Skeletal muscle tissue (tissue), 4 donors: Measurements from ENCODE around the gene SLC22A23. TPM values are rescaled to one million over a fixed set of nuclear protein-coding genes. Genes with fewer than 3 reads are reported as not detected.

Source experiments
- H3K27ac ChIP-seq: one replicate; pipeline ENCODE4 v1.7.0; 2013; ENCODE audit warnings: mild to moderate bottlenecking, low read depth, low read length, inconsistent platforms
- H3K27me3 ChIP-seq, 3 donors: one replicate each; pipeline ENCODE4 v1.7.0; 2013; ENCODE audit warnings: low read length in 3 of 3; ENCODE audit not compliant: control insufficient read depth in 3 of 3, insufficient read depth in 3 of 3
- H3K36me3 ChIP-seq, 3 donors: one replicate each; pipeline ENCODE4 v1.7.0; 2013; ENCODE audit warnings: low read length in 3 of 3; ENCODE audit not compliant: control insufficient read depth in 3 of 3, insufficient read depth in 3 of 3
- H3K4me1 ChIP-seq, 3 donors: one replicate each; pipeline ENCODE4 v1.7.0; 2013; ENCODE audit warnings: low read length in 3 of 3, mild to moderate bottlenecking in 3 of 3; ENCODE audit not compliant: control insufficient read depth in 3 of 3, insufficient read depth in 3 of 3
- H3K4me3 ChIP-seq, 3 donors: one replicate each; pipeline ENCODE4 v1.7.0; 2013; ENCODE audit warnings: low read length in 3 of 3
- H3K9ac ChIP-seq, 3 donors: one replicate each; pipeline ENCODE4 v1.7.0; 2013; ENCODE audit warnings: low read length in 3 of 3, mild to moderate bottlenecking in 3 of 3, moderate library complexity in 2 of 3, low read depth in 1 of 3
- H3K9me3 ChIP-seq, 3 donors: one replicate each; pipeline ENCODE4 v1.7.0; 2013; ENCODE audit warnings: low read length in 3 of 3; ENCODE audit not compliant: control insufficient read depth in 3 of 3
- total RNA-seq: library from RNA; depleted of rRNA; stranded (reverse); fragments of >200 nt; gene quantifications from one replicate; pipeline ENCODE4 v1.2.3, GENCODE V29; 2014
- donor health status: Osteomylitis.

SLC22A23 gene
- total RNA-seq, 1 donor from 2014 or later = 2.6 TPM

DNA sequence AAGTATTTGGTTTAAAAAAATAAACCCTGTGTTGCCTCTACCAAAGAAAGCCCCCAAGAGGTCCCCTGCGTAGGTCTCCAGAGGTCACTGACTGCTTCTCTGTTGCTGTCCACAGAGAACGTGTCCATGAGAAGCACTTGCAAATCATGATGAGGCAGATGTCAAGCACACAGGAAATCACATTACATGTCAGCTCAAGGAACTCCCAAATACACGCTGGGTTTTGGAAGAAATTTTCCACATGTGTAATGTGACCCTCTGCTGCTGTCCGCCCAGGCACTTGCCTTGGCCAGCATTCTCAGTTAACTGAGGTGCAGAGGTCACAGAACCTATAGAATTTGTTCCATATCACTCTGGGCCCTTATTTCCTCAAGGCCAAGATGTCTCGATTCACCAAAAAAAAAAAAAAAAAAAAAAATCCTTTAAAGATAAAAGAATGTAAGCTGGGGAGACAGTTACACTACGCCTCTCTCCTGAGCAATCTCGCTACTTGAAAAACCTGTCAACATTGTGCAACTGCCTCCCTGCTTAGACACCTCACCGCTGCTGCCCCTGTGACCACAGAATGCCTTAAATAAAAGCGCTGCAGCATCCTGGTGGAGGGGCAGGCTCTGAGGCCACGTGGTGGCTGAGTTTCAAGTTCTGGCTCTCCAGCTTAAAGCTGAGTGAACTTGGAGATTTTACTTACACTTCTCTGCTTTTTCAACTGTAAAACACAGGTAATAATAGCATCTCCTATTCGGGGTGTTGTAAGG lies 42.3 kb downstream of the SLC22A23 start:
- Histone ChIP-seq H3K4me3 (no peak overlapping the region), H3K9me3 (no peaks in the 10 kb centered on the region), H3K9ac (no peak overlapping the region), H3K27me3 (no peaks in the 10 kb centered on the region), H3K27ac (no peak overlapping the region), H3K4me1 (peaks cover 12 to 23% (median 17%) of the 10 kb centered on the region in 3 donors), H3K36me3 (no peaks in the 10 kb centered on the region)

DNA sequence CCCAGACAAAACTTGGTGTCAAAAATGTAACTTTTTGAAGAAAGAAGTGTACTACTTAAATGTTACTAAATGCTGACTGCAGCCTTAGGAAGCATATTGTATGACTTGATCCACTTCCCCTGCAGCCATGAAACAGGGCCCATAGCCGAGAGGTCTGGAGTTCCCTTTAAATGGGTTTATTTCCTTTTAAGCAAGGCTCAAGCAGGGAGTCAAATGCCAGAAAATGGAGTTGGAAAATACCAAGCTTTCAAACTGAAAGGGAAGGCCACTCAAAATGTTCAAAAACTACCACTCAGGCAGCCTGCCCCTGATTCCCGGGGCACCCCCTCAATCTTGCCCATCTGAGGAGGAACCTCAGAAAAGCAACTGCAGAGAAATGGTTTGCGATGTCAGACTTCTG lies 43.3 kb downstream of the SLC22A23 start:
- H3K9ac ChIP-seq = no peak overlapping the region
- no peaks in the 10 kb centered on the region for H3K9me3 ChIP-seq
- H3K27ac ChIP-seq = no peak overlapping the region
- H3K4me3 ChIP-seq = no peak overlapping the region
- H3K36me3 ChIP-seq = peaks cover 0 to under 1% (median 0%) of the 10 kb centered on the region in 3 donors
- no peaks in the 10 kb centered on the region for H3K27me3 ChIP-seq
- peaks cover 12 to 19% (median 15%) of the 10 kb centered on the region in 3 donors for H3K4me1 ChIP-seq

DNA sequence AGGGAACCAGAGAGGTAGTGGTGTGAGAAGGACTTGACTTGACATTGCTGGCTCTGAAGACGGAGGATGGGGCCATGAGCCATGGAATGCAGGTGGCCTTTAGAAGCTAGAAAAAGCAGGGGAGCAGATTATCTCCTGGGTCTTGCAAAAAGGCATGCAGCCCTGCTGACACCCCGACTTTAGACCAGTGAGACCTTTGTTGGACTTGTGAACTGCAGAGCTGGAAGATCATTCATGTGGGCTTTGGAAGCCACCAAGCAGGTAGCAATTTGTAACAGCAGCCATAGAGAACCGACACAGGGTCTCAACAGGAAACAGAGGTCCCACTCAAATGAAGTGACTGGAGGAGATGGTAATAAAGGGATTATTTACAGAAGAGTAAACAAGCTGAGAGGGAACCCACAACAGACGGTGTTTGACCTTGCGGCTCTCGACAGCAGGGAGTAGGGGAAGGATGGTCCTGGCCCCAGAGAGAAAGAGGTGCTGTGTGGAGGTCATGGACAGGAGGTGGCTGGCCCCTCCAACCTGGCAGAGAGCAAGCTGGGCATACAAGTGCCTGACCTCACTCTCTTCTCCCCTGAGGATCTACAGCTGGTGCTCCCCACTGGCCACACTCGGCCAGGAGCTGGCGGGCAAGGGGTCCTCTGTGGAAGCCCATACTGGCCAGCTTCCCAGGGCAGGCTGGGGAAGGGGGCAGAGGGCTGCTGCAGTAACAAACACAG lies 43.9 kb downstream of the SLC22A23 start:
- Histone ChIP-seq H3K4me3 (no peak overlapping the region), H3K27me3 (no peaks in the 10 kb centered on the region), H3K9ac (no peak overlapping the region), H3K27ac (no peak overlapping the region), H3K4me1 (peaks cover 12 to 15% (median 15%) of the 10 kb centered on the region in 3 donors), H3K9me3 (no peaks in the 10 kb centered on the region), H3K36me3 (peaks cover 0 to 5% (median 2%) of the 10 kb centered on the region in 3 donors)

DNA sequence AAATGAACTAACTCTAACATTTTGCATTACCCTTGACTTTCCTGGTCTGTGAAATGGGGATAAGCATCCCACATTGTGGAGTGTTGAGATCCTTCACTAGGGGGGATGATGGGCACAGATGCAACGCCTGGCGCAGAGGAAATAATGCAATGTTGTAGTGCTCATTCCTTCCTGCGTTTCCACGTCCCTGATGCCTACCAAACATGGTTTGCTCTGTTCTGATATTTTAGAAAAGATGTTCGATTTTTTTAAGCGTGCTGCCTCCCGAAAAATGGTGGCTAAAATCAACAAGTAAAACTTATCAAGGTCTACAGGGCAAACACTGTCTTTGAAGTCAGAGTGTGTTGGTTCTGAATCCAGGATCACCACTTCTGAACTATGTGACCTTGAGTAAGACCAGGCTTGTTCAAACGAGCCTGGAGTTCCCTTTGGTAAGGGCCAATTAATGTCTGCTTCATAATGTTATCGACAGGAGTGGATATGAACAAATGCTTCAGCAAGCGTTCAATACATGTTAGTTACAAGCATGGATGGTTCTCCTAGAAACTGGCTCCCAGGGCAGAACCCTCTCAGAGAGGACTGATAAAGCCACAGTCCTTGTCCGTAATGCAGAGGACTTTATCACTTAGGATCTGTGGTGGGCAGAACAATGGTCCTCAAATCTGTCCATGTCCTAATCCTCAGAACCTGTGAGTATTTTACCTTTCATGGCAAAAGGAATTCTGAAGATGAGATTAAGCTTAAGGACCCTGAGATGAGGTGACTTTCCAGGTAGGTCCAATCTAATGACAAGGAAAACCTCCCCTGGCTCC lies 44.7 kb downstream of the SLC22A23 start:
- no peak overlapping the region for H3K9ac ChIP-seq

DNA sequence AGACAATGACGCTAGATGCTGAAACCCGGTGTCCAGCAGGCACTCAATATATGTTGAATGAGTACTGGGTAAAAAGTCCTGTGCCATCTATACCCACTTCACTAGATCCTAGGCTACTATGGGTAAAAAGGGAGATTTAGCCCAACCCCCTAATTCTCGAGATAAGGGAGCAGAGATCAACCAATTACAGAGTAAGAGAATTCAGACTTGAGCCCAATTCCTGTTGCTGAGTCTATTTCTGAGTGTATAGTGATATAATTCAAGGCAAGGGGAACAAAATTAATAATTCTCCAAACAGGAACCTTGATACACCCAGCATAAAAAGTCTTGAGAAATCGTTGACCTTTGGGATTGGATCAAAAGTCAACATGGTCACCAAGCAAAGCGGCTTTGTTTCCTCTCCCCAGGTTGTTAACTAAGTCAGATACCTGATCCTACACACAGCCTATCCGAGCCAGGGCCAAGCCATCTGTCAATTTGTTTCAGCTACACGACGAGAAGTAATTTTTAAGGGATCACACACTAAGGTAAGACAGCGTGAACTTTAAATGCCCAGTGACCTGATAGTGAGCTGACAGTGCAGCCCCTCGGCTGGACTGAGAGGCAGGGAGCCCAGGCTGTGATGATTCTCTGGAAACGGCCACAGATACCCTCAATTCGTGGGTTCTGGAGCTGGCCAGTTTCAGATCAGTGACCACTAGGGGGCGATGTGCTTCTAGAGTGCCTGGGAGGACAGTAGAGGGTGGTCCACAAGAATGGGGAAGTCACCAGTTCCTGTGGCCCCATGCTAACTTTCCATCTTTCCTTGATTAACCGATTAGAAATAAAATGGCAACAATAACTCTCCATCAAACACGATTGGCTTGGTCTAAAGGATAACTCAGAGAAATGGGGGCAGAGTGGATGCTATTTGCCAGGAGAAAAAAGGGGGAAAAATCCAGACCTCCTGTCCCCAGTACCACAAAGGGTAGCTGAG lies 46.2 kb downstream of the SLC22A23 start:
- Histone ChIP-seq H3K4me1 (peaks cover 17 to 24% (median 20%) of the 10 kb centered on the region in 3 donors), H3K27ac (no peak overlapping the region), H3K9ac (no peak overlapping the region), H3K27me3 (no peaks in the 10 kb centered on the region), H3K4me3 (no peak overlapping the region), H3K36me3 (peaks cover 0 to 5% (median 3%) of the 10 kb centered on the region in 3 donors), H3K9me3 (no peaks in the 10 kb centered on the region)

More for the DNA sequence above, 44.7 kb downstream of the SLC22A23 start:
- Histone ChIP-seq H3K36me3 (peaks cover 0 to 5% (median 3%) of the 10 kb centered on the region in 3 donors), H3K9me3 (no peaks in the 10 kb centered on the region), H3K27ac (no peak overlapping the region), H3K27me3 (no peaks in the 10 kb centered on the region), H3K4me1 (peaks cover 13 to 15% (median 15%) of the 10 kb centered on the region in 3 donors), H3K4me3 (no peak overlapping the region)

DNA sequence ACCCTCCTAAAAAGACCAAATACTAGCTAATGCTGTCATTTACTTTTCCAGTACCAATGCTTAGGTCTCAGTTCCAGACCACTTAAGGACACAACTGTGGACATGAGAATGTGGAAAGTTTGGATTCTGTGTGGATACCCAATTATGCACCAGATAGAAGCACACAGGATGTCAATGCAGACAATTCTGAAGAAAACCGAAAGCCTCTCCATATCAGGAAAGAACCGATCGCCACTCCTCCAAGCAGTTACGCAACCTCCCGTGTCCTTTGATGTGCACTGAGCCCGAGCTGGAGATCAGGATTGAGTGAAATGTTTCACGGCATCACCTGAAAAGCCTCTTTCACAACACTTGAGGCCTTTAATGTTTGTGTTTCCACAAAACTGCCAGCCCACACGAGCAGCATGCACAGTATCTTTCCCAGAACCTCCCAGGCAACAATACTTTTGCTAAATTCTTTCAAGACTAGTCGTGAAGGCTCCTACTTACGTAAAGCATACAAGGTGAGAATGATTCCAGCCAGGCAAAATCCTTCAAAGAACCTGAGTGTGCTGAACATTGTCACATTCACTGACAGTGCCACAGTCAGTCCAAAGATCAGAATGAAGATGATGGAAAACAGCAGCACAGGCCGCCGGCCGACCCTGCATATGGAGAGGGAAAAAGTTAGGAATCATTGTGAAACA lies 47.0 kb downstream of the SLC22A23 start:
- Histone ChIP-seq H3K36me3 (peaks cover 0 to 5% (median 3%) of the 10 kb centered on the region in 3 donors), H3K4me1 (peaks cover 11 to 20% (median 17%) of the 10 kb centered on the region in 3 donors), H3K9me3 (no peaks in the 10 kb centered on the region), H3K27ac (no peak overlapping the region), H3K27me3 (no peaks in the 10 kb centered on the region), H3K4me3 (no peak overlapping the region), H3K9ac (no peak overlapping the region)

DNA sequence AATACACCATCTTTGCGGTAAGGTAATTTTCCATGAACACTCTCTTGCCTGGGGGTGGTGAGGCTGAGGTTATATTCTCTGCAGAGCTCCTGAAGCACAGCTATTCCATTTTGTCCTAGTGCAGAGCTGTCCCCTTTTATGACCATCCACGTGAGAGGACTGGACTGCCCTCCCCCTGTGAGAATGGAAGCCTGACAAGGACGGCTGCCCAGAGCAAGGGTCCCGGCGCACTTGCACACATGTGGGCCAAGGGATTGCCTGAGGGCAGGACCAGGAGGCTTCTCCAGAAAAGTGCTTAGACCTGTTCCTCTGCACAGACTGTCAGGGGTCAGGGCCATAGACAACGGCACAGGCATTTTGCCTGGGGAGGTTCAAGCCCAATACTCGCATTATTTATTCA lies 48.2 kb downstream of the SLC22A23 start:
- H3K4me1 ChIP-seq = peaks cover 10 to 21% (median 14%) of the 10 kb centered on the region in 3 donors
- H3K4me3 ChIP-seq = no peak overlapping the region
- H3K9me3 ChIP-seq = no peaks in the 10 kb centered on the region
- no peak overlapping the region for H3K27ac ChIP-seq
- H3K9ac ChIP-seq = no peak overlapping the region
- peaks cover 0 to 5% (median 3%) of the 10 kb centered on the region in 3 donors for H3K36me3 ChIP-seq
- no peaks in the 10 kb centered on the region for H3K27me3 ChIP-seq

DNA sequence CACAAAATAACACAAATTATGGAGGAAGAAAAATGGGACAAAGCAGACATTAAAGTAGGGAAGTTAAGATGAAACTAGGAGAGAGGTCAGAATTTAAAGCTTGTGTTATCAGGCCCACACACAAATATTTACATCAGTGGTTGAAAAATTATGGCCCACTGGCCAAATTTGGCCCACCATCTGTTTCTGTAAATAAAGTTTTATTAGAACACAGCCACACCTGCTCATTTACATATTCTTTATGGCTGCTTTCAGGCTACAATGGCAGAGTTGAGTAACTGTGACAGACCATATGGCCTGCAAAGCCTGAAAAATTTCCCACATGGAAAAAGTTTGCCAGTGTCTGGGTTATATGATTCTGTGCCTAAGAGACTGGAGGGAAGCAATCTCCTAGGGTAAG lies 49.0 kb downstream of the SLC22A23 start:
- H3K36me3 ChIP-seq = peaks cover 0 to 5% (median 3%) of the 10 kb centered on the region in 3 donors
- H3K9me3 ChIP-seq = no peaks in the 10 kb centered on the region
- no peak overlapping the region for H3K9ac ChIP-seq
- H3K27ac ChIP-seq = no peak overlapping the region
- H3K4me1 ChIP-seq = peaks cover 14 to 25% (median 14%) of the 10 kb centered on the region in 3 donors
- no peaks in the 10 kb centered on the region for H3K27me3 ChIP-seq
- H3K4me3 ChIP-seq = no peak overlapping the region
